ENCODE measurements around the gene ALAD.

Gene ALAD

GRCh38 chr9:113403646-113404045 lies 2.6 kb upstream of the ALAD start:
- no peak overlapping the region for H3K4me3 ChIP-seq (ENCODE audit: low read depth, low read length)
- in situ Hi-C loops (cut with HindIII; ENCODE audit: low sequenced_read_pairs): no loop called here
- no peak for DNase-seq (ENCODE audit: low read depth)
- TF ChIP-seq CTCF (IDR thresholded peaks at IDR 0.05; ENCODE audit: low read depth, low read length, missing control alignments): no peak

GRCh38 chr9:113399646-113400200 lies 1.4 kb downstream of the ALAD start:
- in situ Hi-C loops (cut with HindIII; ENCODE audit: low sequenced_read_pairs): no loop called here
- H3K4me3 ChIP-seq (ENCODE audit: low read depth, low read length): peak overlapping the region; percentile 90
- no peak for TF ChIP-seq CTCF (IDR thresholded peaks at IDR 0.05; ENCODE audit: low read depth, low read length, missing control alignments)
- DNase-seq (ENCODE audit: low read depth): no peak

- DNase-seq (ENCODE audit: low read depth): no peak
- TF ChIP-seq CTCF (IDR thresholded peaks at IDR 0.05; ENCODE audit: low read depth, low read length, missing control alignments): no peak
- H3K4me3 ChIP-seq (ENCODE audit: low read depth, low read length): no peak overlapping the region
- in situ Hi-C loops (cut with HindIII; ENCODE audit: low sequenced_read_pairs): no loop called here
Observed at GRCh38 chr9:113398796-113399195, 2.3 kb downstream of the ALAD start.

GRCh38 chr9:113397203-113397631 lies 3.9 kb downstream of the ALAD start:
- in situ Hi-C loops (cut with HindIII; ENCODE audit: low sequenced_read_pairs): no loop called here
- TF ChIP-seq CTCF (IDR thresholded peaks at IDR 0.05; ENCODE audit: low read depth, low read length, missing control alignments): no peak
- DNase-seq (ENCODE audit: low read depth): no peak
- H3K4me3 ChIP-seq (ENCODE audit: low read depth, low read length): no peak overlapping the region

GRCh38 chr9:113395000-113395861 lies 5.9 kb downstream of the ALAD start:
- no peak for DNase-seq (ENCODE audit: low read depth)
- no peak overlapping the region for H3K4me3 ChIP-seq (ENCODE audit: low read depth, low read length)
- no peak for TF ChIP-seq CTCF (IDR thresholded peaks at IDR 0.05; ENCODE audit: low read depth, low read length, missing control alignments)
- in situ Hi-C loops (cut with HindIII; ENCODE audit: low sequenced_read_pairs): no loop called here

- no peak for TF ChIP-seq CTCF (IDR thresholded peaks at IDR 0.05; ENCODE audit: low read depth, low read length, missing control alignments)
- H3K4me3 ChIP-seq (ENCODE audit: low read depth, low read length): no peak overlapping the region
- no peak for DNase-seq (ENCODE audit: low read depth)
- in situ Hi-C loops (cut with HindIII; ENCODE audit: low sequenced_read_pairs): no loop called here
Observed at GRCh38 chr9:113393281-113393680, 7.8 kb downstream of the ALAD start.

All from astrocyte of the cerebellum (primary cell).